ENCODE measurements around the gene TEKT5. TPM values are rescaled to one million over a fixed set of nuclear protein-coding genes. Genes with fewer than 3 reads are reported as not detected.

Gene TEKT5
- total RNA-seq, 1 experiment from 2014 or later, result not detected

- no TSS peak for BruUV-seq (replicated peaks)
- ChIA-PET POLR2A (no interaction called here), CTCF (no interaction called here)
- TF ChIP-seq CTCF (IDR thresholded peaks at IDR 0.05; ENCODE audit: unreplicated experiment), result no peak
- Mint-ChIP-seq H3K9me3 (ENCODE audit: unreplicated experiment) (no peaks in the 10 kb centered on the region), H3K4me1 (ENCODE audit: insufficient read depth, unreplicated experiment) (no peaks in the 10 kb centered on the region), H3K36me3 (ENCODE audit: insufficient read depth, unreplicated experiment) (no peaks in the 10 kb centered on the region), H3K27ac (ENCODE audit: low read depth, unreplicated experiment) (no peak overlapping the region), H3K4me3 (ENCODE audit: unreplicated experiment) (no peak overlapping the region), H3K27me3 (ENCODE audit: insufficient read depth, unreplicated experiment) (peaks cover 26% of the 10 kb centered on the region)
- intact Hi-C loops (cut with micrococcal nuclease), result no loop called here
- DNase-seq (ENCODE audit: unreplicated experiment), result no peak
Measured at GRCh38 chr16:10662212-10662611, 32.5 kb downstream of the TEKT5 start.

GRCh38 chr16:10661737-10662136 lies 33.0 kb downstream of the TEKT5 start:
- intact Hi-C loops (cut with micrococcal nuclease), result no loop called here
- ChIA-PET POLR2A (no interaction called here), CTCF (no interaction called here)
- no TSS peak for BruUV-seq (replicated peaks)
- Mint-ChIP-seq H3K27ac (ENCODE audit: low read depth, unreplicated experiment) (no peak overlapping the region), H3K4me1 (ENCODE audit: insufficient read depth, unreplicated experiment) (no peaks in the 10 kb centered on the region), H3K36me3 (ENCODE audit: insufficient read depth, unreplicated experiment) (no peaks in the 10 kb centered on the region), H3K9me3 (ENCODE audit: unreplicated experiment) (no peaks in the 10 kb centered on the region), H3K27me3 (ENCODE audit: insufficient read depth, unreplicated experiment) (peaks cover 26% of the 10 kb centered on the region), H3K4me3 (ENCODE audit: unreplicated experiment) (no peak overlapping the region)
- no peak for TF ChIP-seq CTCF (IDR thresholded peaks at IDR 0.05; ENCODE audit: unreplicated experiment)
- no peak for DNase-seq (ENCODE audit: unreplicated experiment)

GRCh38 chr16:10660950-10661635 lies 33.6 kb downstream of the TEKT5 start:
- H3K4me3 Mint-ChIP-seq (ENCODE audit: unreplicated experiment), result no peak overlapping the region
- POLR2A ChIA-PET, result interaction anchor here (0.6 kb wide), 1 partner anchor 12 kb away, joined by 3 read pairs; no protein-coding TSS in a partner anchor
- H3K9me3 Mint-ChIP-seq (ENCODE audit: unreplicated experiment), result no peaks in the 10 kb centered on the region
- intact Hi-C loops (cut with micrococcal nuclease), result no loop called here
- peaks cover 26% of the 10 kb centered on the region for H3K27me3 Mint-ChIP-seq (ENCODE audit: insufficient read depth, unreplicated experiment)
- H3K36me3 Mint-ChIP-seq (ENCODE audit: insufficient read depth, unreplicated experiment), result no peaks in the 10 kb centered on the region
- no peak for DNase-seq (ENCODE audit: unreplicated experiment)
- no TSS peak for BruUV-seq (replicated peaks)
- no peak overlapping the region for H3K27ac Mint-ChIP-seq (ENCODE audit: low read depth, unreplicated experiment)
- CTCF ChIA-PET, result no interaction called here
- TF ChIP-seq CTCF (IDR thresholded peaks at IDR 0.05; ENCODE audit: unreplicated experiment), result no peak
- H3K4me1 Mint-ChIP-seq (ENCODE audit: insufficient read depth, unreplicated experiment), result no peaks in the 10 kb centered on the region

GRCh38 chr16:10658943-10659342 lies 35.8 kb downstream of the TEKT5 start:
- no TSS peak for BruUV-seq (replicated peaks)
- no peak for TF ChIP-seq CTCF (IDR thresholded peaks at IDR 0.05; ENCODE audit: unreplicated experiment)
- Mint-ChIP-seq H3K27me3 (ENCODE audit: insufficient read depth, unreplicated experiment) (peaks cover 26% of the 10 kb centered on the region), H3K4me1 (ENCODE audit: insufficient read depth, unreplicated experiment) (no peaks in the 10 kb centered on the region), H3K36me3 (ENCODE audit: insufficient read depth, unreplicated experiment) (no peaks in the 10 kb centered on the region), H3K4me3 (ENCODE audit: unreplicated experiment) (no peak overlapping the region), H3K27ac (ENCODE audit: low read depth, unreplicated experiment) (no peak overlapping the region), H3K9me3 (ENCODE audit: unreplicated experiment) (no peaks in the 10 kb centered on the region)
- intact Hi-C loops (cut with micrococcal nuclease), result no loop called here
- ChIA-PET POLR2A (no interaction called here), CTCF (no interaction called here)
- DNase-seq (ENCODE audit: unreplicated experiment), result no peak
